Activated CD4-positive, alpha-beta T cell treated with anti-CD3 and anti-CD28 coated beads, Interleukin-2, amount 10 ng/mL, durations not matched to agents 7 days and 5 days (primary cell): Measurements from ENCODE around the gene STAM. TPM values are rescaled to one million over a fixed set of nuclear protein-coding genes. Genes with fewer than 3 reads are reported as not detected.

Experiments used
- total RNA-seq, 2 experiments: library from RNA; stranded (reverse); gene quantifications; one replicate each; pipeline ENCODE4 v1.2.3, GENCODE V29; 2021

The STAM gene
- total RNA-seq, 2 experiments from 2014 or later, result 16.6 to 23.8 TPM

Other genes with a start within 250 kb of the STAM start
- gene ST8SIA6, start 189.6 kb upstream of the STAM start, total RNA-seq, result under 1 TPM; 0.15 to 0.20 TPM
- gene HACD1, start 26.8 kb upstream of the STAM start, total RNA-seq, result under 1 TPM; 0.47 to 0.69 TPM
- under 1 TPM in 1 of 2 experiments, not detected in 1; 0.04 TPM for gene TMEM236, start 108.0 kb downstream of the STAM start, total RNA-seq
- not detected for gene MRC1, start 165.2 kb downstream of the STAM start, total RNA-seq